Measurements from ENCODE around the gene SLC6A16.
"Not testable (repeated sequence)": the region's sequence is repeated elsewhere in the genome, so short reads cannot be mapped to it uniquely, and the experiment has no call there.

SLC6A16 gene

GRCh38 chr19:49344505-49345423 is 19.8 kb upstream of the SLC6A16 start:
- DNase-seq = no peak

- no peak for DNase-seq
Measured at GRCh38 chr19:49343123-49343522, 18.1 kb upstream of the SLC6A16 start.

GRCh38 chr19:49342291-49342721 is 17.3 kb upstream of the SLC6A16 start:
- DNase-seq = no peak

- no peak for DNase-seq
Measured at GRCh38 chr19:49340865-49341718, 16.1 kb upstream of the SLC6A16 start.

- no peak for DNase-seq
Measured at GRCh38 chr19:49340069-49340864, 15.3 kb upstream of the SLC6A16 start.

- peak; percentile 56 for DNase-seq
Measured at GRCh38 chr19:49339301-49340068, 14.5 kb upstream of the SLC6A16 start.

- DNase-seq = peak; percentile 28
Measured at GRCh38 chr19:49338691-49339300, 13.8 kb upstream of the SLC6A16 start.

GRCh38 chr19:49338023-49338677 is 13.2 kb upstream of the SLC6A16 start:
- DNase-seq = no peak

- no peak for DNase-seq
Measured at GRCh38 chr19:49337267-49338022, 12.5 kb upstream of the SLC6A16 start.

GRCh38 chr19:49336482-49337266 is 11.7 kb upstream of the SLC6A16 start:
- no peak for DNase-seq

- no peak for DNase-seq
Measured at GRCh38 chr19:49335784-49336481, 10.9 kb upstream of the SLC6A16 start.

GRCh38 chr19:49335071-49335783 is 10.2 kb upstream of the SLC6A16 start, which contains the start of gene CD37:
Gene CD37, plus strand, starts transcription at chr19:49335406. Its CDS starts 135 bp downstream, at chr19:49335541.
- DNase-seq = no peak

GRCh38 chr19:49333811-49334288 is 8.9 kb upstream of the SLC6A16 start:
- DNase-seq = no peak

GRCh38 chr19:49333418-49333805 is 8.4 kb upstream of the SLC6A16 start:
- no peak for DNase-seq

GRCh38 chr19:49332691-49333417 is 7.9 kb upstream of the SLC6A16 start:
- DNase-seq = not testable (repeated sequence)

GRCh38 chr19:49331616-49332055 is 6.6 kb upstream of the SLC6A16 start:
- peak; percentile 51 for DNase-seq

GRCh38 chr19:49331187-49331586 is 6.2 kb upstream of the SLC6A16 start:
- not testable (repeated sequence) for DNase-seq

Data from EL (cell line).